Omental fat pad (tissue), 3 donors: ENCODE data around the gene KRABD2.
"Not testable (repeated sequence)": the region's sequence is repeated elsewhere in the genome, so short reads cannot be mapped to it uniquely, and the experiment has no call there.

ENCODE experiments used
- ATAC-seq: fragments of 150-250 bp; one replicate; pipeline ENCODE4 v1.9.1; 2016; ENCODE audit warnings: mild to moderate bottlenecking, moderate library complexity; ENCODE audit not compliant: low FRiP score
- DNase-seq: peaks from one replicate; pipeline ENCODE4 v3.0.0-alpha.2; 2019; ENCODE audit warnings: low spot score
- TF ChIP-seq, protein P1 (sequence below), 3 donors: fragments of 450-650 bp; IDR thresholded peaks; one replicate each; pipeline ENCODE4 v1.5.1; 2016 to 2017; ENCODE audit warnings: antibody characterized with exemption in 3 of 3, mild to moderate bottlenecking in 3 of 3, moderate library complexity in 2 of 3

KRABD2 gene

DNA sequence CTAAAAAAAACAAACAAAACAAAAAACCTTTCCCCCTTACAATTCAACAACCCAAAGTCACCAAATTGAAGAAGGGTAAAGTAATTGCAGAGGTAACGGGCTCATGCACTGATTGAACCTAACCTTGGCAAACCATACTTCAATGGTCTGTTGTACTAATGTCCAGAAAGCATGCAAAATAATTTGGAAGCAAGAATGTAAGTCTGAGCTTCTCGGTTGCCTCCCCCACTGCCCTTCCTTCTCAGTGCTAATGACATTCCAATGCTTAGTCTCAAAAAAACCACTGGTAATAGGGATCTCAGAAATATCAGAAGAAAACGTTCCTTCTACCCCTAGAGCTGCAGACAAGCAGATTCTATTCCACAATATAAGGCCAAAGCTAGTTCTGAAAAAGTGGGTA lies 15.8 kb downstream of the KRABD2 start:
- no peak for ATAC-seq
- TF ChIP-seq, protein P1, sequence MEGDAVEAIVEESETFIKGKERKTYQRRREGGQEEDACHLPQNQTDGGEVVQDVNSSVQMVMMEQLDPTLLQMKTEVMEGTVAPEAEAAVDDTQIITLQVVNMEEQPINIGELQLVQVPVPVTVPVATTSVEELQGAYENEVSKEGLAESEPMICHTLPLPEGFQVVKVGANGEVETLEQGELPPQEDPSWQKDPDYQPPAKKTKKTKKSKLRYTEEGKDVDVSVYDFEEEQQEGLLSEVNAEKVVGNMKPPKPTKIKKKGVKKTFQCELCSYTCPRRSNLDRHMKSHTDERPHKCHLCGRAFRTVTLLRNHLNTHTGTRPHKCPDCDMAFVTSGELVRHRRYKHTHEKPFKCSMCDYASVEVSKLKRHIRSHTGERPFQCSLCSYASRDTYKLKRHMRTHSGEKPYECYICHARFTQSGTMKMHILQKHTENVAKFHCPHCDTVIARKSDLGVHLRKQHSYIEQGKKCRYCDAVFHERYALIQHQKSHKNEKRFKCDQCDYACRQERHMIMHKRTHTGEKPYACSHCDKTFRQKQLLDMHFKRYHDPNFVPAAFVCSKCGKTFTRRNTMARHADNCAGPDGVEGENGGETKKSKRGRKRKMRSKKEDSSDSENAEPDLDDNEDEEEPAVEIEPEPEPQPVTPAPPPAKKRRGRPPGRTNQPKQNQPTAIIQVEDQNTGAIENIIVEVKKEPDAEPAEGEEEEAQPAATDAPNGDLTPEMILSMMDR (IDR thresholded peaks at IDR 0.05) = no peak
- no peak for DNase-seq

DNA sequence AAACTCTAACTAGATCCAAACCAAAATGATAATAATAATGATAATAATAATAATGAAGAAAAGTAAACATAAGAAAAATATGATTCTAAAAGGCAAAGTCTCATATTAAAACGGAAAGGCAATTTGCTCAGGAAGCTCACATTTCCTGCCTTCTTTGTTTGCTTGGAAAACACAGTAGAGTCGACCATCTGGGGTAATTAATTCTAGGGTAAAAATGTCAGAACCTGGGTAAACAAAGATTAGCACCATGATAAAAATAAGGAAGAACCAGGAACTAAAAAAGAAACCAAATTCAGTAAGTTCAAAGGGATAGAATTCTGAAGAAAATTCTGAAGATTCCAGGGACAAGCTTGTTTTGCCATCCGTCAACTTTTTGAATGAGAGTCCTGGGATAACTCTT lies 16.2 kb downstream of the KRABD2 start:
- DNase-seq (no peak), ATAC-seq (no peak)
- TF ChIP-seq, protein P1 (IDR thresholded peaks at IDR 0.05) = no peak

DNA sequence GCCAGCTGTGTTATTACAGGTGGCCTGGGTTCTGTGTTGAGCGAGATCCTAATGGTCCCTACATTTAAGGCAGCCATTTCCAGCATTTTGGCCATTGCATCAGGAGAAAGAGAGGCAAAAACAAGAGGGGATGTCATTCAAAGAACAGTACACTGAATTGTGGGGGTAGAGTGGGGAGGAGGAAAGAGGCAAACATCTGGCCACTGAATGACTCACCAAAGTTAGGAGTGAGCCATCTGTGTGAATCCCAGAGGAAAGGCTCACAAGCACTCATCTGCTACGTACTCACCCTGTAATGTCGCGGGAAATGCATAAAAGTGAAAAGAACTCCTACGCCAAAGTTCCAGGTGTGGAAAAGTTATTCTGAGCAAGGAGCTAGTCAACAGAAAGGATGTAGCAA lies 16.7 kb downstream of the KRABD2 start:
- TF ChIP-seq, protein P1 (IDR thresholded peaks at IDR 0.05) = no peak
- ATAC-seq (no peak), DNase-seq (no peak)

DNA sequence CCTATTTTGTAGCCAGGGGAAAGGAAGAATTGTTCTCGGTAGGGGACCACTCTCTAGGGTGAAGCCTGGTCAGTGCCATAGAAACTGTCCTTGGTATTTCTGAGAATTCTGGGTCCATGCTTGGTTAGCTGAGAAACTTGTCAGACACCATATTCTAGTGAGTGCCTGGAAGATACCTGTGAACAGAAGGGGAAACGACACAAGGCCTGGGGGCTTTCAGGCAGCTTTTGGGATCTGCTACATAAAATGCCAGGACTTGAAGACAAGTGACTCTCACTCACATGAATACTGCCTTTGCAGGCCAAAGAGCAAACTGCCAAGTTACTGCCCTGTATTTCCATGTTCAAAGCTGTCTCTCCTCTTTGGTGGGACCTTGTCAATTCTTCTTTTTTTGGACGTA lies 18.6 kb downstream of the KRABD2 start:
- TF ChIP-seq, protein P1 (IDR thresholded peaks at IDR 0.05) = no peak
- DNase-seq = no peak
- no peak for ATAC-seq

DNA sequence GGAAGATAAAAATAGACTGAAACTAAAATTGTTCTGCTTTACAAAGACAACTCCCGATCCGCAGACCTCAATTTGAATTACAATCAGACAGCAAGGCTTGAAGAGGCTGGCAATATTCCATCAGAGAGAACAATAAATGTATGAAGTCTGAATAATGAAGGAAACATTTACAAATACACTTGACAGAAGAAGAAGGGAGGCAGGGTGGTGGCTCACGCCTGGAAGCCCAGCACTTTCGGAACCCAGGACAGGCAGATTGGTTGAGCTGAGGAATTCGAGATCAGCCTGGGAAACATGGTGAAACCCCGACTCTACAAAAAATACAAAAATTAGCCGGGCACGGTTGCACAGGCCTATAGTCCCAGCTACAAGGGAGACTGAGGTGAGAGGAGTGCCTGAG lies 22.3 kb downstream of the KRABD2 start:
- DNase-seq (no peak), ATAC-seq (no peak)
- TF ChIP-seq, protein P1 (IDR thresholded peaks at IDR 0.05) = no peak

DNA sequence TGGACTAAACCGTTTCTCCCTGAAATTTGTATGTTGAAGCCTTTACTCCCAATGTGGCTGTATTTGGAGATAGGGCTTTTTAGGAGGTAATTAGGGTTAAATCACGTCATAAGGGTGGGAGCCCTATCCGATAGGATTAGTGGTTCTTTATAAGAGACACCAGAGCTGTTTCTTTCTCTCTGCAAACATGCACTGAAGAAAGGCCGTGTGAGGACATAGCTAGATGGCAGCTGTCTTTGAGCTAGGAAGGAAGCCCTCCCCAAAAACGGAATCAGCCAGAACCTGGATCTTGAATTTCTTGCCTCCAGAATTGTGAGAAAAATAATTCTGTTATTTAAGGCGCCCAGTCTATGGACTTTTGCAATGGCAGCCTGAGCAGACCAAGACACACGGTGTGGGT lies 22.8 kb downstream of the KRABD2 start:
- no peak for DNase-seq
- TF ChIP-seq, protein P1 (IDR thresholded peaks at IDR 0.05) = no peak
- ATAC-seq = no peak

DNA sequence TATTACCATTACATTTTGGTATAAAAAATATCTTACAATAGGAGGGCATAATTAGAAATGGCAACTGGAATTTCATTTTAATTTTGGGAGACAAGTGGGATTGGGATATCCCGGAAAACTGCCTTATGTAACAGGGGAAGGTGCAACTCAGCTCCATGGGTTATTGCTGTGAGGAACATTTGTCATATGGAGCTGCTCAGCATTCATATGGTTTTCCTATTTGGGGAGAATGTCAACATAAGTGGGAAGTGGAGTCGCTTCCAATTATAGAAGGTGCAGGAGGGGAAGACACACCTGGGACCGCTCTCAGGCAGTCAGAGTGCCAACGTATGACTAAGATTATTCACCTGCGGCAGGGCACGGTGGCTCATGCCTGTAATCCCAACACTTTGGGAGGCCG lies 26.2 kb downstream of the KRABD2 start:
- TF ChIP-seq, protein P1 (IDR thresholded peaks at IDR 0.05) = no peak
- ATAC-seq = no peak
- DNase-seq = no peak

DNA sequence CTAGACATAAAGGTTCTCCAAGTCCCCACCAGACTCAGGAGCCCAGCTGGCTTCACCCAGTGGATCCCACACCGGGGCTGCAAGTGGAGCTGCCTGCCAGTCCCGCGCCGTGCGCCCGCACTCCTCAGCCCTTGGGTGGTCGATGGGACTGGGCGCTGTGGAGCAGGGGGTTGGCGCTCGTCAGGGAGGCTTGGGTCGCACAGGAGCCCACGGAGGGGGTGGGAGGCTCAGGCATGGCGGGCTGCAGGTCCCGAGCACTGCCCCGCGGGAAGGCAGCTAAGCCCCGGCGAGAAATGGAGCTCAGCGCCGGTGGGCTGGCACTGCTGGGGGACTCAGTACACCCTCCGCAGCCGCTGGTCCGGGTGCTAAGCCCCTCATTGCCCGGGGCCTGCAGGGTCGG lies 29.5 kb downstream of the KRABD2 start:
- ATAC-seq, DNase-seq: not testable (repeated sequence)
